Glomerular visceral epithelial cell (primary cell): ENCODE measurements around the gene ABR.
A peak's percentile ranks its signal among the peaks of the same experiment; 100 is the strongest.
"Not testable (repeated sequence)": the region's sequence is repeated elsewhere in the genome, so short reads cannot be mapped to it uniquely, and the experiment has no call there.

Source experiments
- DNase-seq: peaks from one replicate; pipeline ENCODE4 v3.0.0-alpha.2; 2016; ENCODE audit errors: extremely low spot score

The ABR gene

DNA sequence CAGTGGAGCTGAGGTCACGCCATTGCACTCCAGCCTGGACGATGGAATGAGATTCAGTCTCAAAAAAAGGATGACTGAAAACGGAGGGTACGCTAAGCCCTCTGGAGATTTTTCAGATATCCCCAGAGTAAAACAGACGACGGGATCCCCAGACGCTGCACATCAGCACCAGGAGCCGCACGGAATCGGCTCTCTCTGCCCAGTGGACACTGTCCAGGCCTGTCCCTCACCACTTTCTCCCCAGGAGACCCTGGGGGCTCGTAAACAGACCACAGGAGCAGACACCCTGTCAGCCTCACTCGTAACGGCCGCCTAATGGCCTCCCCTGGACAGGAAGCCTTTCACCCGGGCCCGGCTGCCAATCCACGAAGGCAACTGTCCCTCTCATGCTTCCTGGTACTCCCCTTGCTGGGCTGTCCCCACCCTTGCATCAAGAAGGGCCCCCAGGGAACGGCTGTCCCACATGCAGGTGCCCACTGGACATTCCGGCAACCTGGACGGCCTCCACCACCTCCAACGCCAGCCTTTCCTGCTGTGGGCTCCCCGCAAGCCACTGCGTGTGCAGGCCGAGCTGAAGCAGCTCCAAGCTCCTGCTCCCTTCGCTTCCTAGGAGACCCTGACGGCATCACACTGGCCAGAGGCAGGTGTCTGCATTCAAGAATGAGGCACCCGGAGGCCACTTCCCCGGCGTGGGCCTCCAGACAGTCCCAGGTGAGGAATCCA is 108.5 kb downstream of the ABR start:
- DNase-seq = no peak

DNA sequence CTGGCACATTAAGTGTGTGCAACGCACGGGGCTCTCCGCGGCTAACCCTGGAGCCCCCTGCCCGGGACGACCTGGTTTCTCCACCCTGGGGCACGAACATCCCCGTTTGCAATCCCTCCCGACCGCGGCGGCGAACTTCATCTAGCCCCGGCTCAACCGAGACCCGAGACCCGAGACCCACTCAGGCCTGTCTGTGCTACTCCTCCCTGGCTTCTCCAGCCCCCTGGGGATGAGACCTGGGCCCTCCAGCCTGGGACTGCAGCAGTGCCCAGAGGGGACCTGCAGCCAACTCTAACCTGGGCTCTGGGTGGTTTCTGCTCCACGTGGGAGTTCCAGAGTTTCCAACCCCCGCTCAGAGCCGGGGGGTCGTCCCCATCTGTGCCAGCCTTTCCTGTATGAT is 109.4 kb downstream of the ABR start:
- DNase-seq = no peak

DNA sequence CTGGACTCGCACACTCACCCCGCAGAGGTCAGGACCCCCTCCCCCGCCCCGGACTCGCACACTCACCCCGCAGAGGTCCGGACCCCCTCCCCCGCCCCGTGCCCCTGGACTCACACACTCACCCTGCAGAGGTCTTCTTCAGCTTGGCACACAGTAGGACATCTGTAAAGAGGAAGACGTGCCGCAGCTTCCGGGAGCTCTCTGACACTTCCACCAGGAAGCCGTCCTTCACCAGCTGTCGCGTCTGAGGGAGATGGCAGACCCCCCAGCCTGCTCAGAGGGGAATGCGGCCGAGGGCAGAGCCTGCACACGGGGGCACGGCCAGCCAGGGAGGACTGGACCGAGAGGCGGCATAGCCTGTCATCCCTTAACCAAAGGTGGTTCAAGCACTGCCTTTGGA is 109.9 kb downstream of the ABR start:
- DNase-seq = no peak

DNA sequence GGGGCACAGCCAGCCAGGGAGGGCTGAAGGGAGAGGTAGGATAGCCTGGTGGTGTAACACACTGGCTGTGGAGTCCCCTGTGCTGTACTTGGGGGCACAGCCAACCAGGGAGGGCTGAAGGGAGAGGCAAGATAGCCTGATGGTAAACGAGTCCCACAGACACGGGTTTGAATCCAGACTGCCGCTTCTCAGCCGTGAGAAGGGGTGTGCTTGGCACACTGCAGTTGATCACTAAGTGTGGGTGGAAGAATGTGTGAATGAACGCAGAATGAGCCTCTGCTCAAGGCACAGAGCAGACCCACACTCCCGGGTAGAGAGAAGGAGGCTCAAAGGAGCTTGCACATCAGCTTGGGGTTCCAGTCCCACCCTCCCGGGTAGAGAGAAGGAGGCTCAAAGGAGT is 111.4 kb downstream of the ABR start:
- no peak for DNase-seq

DNA sequence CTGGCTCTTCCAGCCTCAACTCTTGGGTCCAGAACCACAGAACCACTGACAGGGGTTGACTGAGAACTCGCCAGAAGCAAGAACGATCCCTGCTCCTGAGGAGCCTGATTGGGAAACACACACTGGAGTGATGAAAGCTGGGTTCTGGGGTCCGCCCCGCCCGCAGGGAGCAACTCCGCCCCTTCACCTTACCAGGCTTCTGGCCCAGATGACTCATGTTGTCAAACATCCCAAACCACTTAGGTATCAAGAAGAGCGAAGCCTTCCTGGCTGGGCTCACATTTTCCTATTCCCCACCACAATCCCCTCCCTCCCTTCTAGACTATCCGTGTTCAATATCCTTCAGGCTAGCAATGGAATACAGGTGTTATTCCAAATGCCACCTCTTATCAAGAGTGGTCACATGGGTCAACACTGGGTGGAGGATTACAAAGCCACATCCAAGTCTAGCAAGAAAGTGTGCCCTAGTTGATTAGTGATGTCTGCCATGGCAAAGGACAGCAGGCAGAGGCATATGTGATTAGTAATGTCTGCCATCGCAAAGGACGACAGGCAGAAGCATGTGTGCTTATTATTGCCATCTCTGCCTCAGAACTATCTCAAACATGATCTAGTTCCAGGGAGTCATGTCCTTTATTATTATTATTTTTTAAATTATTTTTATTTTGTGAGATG is 112.4 kb downstream of the ABR start:
- no peak for DNase-seq

DNA sequence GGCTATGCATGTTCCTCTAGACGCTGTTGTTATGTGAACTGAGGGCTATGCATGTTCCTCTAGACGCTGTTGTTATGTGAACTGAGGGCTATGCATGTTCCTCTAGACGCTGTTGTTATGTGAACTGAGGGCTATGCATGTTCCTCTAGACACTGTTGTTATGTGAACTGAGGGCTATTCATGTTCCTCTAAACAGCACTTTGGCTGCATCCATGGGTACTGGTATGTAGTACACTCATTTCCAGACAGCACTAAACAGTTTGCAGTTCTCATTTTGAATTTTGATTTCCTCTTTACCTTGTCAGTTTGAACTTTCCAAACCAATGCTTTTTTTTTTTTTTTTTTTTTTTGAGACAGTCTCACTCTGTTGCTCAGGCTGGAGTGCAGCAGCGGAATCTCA is 114.4 kb downstream of the ABR start:
- DNase-seq = not testable (repeated sequence)

DNA sequence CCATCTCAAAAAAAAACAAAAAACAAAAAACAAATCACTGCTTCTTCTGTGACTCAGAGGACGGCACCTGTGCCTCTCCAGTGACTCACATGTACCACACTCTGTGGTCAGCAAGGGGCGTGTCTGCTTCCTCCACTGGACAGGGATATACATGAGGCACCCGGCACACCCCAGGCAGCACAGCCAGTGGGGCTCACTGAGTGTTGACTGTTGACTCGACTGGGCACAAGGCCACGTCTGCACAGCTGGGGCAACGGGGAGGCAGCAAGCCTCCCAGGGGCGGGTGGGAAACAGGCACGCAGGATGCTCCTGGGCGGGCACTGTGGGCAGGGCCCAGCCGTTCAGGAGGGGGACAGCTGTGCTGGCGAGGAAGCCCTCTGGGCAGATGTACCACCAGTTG is 118.8 kb downstream of the ABR start:
- peak; percentile 98 for DNase-seq

DNA sequence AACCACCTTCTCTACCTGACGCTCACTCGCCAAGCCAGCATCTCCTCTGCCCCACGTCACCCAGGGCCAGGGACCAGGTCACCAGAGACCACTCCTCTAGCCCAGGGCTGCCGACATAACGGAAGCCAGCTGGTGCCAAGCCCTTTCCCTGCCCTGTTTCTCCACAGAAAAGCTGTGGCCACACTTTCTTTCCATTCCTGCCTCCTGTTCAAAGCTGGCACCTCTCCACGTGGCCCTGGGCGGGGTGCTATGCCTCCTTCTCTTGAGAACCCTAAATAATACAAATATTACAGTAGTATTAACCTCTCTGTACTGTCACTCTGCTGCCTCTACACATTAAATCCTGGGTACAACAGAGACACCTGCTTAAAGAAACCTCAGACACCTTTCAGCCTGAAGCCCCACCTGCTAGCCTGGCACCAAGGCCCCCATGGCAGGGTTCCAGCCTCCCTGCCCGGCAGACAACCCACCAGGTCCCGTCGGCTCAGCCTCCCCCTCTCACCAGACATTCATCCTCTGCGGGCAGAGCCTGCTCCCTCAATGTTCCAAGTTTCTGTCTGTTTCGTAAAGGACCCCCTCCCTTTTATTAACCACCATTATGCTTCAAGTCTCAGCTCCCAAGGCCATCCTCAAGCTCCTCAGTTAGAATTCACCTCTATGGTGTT is 120.5 kb downstream of the ABR start:
- no peak for DNase-seq

DNA sequence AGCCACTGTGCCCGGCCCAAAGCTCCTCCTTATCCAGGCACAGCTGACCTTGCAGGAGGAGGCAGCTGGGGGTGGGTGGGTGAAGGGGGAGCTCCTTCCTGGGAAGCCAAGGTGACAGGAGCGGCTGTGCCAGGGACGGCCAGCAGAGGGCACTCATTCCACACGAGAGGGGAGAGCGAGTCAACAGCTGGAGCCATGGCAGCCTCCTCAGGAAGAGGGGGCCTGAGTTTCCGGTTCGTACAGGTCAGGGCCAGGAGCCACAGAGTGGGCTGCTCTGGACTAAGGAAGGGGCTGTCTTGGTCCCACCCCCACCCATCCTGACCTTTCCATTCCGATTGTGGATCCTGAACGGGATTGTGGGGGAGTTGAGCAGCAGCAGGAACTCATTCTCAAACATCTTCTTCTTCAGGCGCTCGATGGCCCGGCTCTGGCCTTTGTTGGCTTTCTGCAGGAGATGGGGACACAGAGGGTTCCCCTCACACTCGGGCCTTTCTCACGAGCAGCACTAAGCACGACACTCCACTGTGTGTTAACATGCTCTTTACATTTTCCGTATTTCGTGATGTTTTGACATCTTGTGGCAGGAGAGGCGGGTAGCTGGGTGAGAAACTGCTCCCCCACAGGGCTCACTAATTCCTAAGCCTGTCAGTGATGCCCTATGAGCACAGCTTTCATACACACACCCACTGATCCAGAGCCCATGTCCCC is 121.2 kb downstream of the ABR start:
- DNase-seq = peak; percentile 76

DNA sequence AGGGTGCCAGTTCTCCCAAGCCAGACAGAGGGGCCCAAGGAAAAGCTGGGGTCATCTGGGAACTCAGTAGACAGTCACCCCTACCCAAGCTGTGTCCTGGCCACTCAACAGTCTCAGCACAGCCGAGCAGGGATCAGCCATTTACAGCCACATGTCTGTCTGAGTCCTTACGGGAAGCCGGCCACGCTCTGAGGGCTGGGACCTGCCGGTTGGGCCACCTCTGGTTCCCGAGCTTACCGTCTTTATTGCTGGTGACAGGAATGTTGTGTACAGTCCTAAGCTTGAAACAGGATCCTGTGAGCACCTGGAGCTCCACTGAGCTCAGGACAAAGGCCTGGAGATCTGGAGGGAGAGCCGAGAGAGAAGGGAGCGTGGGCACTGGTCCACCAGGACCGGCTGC is 123.0 kb downstream of the ABR start:
- DNase-seq = no peak

DNA sequence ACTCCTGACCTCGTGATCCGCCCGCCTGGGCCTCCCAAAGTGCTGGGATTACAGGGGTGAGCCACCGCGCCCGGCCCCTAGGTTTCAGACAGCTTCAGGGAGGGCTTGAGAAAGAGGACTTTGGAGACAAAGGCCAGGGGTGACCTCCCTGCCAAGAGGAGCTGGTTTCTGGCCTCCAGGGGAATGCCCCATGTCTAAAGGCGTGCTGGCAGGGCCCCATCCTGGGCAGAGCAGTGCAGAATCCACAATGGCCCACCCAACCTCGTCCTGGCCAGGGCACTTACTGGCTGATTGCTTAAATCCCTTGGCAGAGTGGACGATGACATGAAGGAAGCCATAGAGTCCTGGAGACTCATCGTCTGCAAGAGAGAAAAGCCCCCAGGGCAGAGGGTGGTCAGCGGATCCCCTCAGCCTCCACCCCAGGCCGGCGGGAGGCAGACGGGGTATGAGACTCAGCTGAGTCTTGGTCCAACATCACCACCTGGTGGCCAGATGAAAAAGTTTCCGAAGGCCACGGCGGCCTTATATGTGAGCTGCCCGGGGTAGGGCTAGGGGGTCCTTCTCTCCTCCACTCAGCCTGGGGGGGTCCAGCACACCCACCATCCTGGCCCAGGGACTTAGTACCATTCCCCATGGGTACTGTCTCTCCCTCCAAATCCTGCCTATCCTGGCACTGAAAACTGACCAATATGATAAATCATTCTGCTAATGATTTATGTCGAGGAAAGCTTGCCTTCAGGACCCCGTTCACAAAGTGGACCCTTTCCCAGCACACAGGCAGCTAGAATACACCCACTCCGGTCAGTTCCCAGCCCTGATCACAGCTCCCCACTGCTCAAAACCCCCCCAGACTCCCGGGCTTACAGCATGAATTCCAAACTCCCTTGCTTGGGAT is 123.8 kb downstream of the ABR start:
- DNase-seq = peak; percentile 43

DNA sequence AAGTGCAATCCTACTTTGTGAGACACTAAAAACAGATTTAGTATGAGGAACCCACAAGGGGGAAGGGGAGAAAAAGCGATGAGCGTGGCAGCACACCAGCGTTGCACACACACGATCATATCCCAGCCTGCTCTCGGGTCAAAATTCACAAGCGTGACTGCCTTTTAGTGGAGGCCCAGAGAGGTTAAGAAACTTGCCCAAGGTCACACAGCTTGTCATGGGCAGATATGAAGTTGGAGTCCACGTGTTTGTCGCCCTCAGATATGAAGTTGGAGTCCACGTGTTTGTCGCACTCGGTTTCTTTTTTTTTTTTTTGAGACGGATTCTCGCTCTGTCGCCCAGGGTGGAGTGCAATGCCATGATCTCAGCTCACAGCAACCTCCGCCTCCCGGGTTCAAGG is 124.5 kb downstream of the ABR start:
- no peak for DNase-seq

DNA sequence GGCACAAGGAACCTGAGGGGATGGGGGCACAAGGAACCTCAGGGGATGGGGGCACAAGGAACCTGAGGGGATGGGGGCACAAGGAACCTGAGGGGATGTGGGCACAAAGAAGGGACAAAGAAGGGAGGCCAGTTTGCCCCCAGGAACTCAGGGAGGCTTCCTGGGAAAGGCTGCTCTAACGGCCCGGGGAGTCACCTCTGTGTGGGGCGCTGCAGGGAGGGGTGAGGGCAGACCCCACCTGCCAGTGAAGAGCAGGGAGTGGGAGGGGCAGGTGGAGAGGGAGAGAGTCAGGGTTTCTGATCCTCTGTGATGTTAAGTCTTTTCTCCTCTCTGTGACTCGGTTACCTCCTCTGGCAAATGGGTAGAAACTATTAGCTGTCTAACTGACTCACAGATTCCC is 125.1 kb downstream of the ABR start:
- no peak for DNase-seq

DNA sequence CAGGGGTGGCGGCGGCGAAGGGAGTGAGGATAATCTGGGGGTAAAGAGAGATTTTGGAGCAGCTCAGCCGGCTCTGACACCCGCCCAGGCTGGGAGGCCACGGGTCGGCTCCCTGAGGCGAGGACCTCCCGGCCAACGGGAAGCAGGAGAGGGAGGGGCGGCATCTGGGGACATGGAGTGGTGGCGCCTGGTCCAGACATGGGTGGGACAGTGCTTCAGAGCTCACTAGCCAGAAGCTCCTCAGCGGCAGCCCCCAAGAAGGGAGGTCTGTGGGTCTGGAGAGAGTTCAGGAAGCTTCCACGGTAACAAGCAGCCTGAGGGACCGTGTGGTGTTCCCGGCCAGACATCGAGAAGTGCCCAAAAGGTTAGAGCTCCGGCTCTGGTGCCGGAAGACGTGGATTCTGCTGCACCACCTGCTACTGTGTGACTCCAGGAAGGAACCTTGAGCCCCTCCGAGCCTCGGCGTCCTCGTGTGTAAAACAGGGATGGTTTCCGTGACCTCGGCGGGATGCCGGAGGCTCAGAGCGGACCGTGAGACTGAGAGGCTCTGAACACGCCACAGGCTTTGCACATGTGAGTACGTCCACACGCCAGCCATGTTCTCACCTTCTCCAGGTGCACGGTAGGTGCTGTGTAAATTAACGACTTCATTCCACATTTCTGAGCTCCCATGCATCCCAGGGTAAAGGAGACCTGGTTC is 126.0 kb downstream of the ABR start:
- no peak for DNase-seq

DNA sequence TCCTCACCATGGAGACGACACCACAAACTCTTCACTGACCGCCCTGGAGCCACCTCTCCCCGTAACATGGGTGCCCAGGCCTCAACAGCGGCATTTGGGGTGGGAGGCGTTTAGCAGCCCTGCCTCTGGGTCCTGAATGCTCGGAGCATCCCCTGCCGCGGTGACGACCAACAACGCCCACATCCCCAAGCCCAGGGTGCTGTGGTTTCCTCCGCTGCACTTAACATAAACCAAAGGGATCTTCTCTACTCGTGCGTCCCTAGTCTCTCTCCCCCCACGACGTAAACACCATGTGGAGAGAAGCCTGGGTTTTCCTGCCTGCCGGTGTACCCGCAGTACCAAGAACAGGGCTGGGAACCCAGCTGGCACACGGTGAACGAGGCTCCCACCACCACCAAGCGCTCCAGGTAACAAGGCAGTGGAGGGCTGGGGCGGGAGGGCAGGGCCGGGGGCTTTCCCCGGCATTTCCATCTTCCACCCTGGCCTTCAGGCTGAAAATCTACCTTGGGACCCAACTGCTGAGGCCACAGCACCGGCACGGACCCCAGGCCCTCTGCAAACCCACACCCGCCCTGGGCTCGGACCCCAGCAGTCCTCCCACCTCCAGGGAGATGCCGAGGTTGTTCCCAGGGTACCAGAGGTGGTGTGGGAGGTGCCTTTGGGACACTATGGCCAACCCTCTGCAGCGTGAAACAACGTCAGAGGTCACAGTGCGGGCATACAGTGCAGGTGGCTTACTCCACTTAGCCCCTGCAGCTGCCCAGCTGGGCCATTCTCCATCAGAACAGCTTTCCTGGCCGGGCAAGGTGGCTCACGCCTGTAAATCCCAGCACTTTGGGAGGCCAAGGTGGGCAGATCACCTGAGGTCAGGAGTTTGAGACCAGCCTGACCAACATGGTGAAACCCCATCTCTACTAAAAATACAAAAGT is 128.5 kb downstream of the ABR start:
- DNase-seq = no peak

DNA sequence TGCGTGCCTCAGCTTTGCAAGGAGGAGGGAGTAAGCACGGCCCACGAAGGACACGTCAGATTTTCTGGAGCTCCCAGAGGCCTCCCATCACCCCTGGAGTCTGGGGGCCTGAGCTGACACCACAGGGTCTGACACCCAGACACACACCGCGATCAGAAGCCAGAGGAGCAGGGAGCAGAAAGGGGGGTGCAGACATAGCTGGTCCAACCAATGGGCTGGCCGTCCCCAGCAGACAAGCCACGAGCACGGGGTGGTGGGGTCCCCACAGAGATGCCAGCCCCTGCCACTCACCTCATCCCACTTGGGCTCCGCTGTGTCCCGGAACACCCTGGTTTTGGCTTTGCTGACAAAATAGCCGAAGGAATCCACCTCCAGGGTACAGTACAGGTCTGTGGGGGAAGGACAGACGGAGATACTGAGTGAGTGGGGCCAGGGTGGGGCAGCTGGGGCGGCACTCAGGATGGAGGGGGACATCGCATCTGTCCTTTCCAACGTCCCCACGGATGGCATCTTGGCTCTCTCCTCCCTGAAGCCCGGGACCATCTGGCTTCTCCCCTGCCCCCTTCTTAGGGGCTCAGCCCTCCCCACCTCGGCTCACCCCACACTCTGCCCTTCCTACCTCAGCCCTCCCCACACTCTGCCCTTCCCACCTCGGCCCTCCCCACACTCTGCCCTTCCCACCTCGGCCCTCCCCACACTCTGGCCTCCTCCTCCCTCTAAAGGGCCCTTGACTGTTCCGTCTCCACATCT is 129.4 kb downstream of the ABR start:
- no peak for DNase-seq

DNA sequence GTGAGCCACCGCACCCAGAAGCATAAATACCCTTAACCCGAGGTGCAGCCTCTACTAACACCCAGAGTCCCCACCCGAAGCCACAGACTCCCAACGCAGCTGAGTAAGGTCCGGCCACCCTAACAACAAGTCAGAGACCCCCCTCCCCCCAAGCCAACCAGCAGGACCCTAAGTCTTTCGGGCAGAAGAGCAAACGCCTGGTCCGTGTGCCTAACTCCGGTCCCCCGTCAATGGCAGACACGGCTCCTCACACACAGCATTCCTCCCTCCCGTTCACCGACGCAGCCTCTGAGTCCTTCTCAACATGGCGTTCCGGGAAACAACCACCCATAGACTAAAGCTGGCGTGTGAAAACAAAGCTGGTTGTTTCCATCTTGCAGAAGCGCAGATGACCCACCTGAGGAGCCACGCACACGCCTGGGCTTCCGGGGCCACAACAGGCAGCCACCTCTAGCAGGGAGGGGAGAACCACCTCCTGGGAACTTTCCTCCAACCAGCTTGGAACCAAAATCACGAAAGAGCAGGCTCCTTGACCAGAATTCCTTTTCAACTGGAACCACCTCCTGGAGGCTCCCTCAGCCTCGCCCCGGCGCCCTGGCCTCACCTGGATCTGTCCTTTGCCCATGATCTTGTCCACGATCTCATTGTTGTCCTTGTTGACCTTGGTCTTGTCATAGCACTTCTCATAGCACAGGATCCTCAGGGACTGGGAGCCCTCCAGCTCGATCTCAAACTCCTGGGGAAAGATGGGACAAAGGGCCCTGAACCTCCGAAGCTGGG is 130.1 kb downstream of the ABR start:
- no peak for DNase-seq

DNA sequence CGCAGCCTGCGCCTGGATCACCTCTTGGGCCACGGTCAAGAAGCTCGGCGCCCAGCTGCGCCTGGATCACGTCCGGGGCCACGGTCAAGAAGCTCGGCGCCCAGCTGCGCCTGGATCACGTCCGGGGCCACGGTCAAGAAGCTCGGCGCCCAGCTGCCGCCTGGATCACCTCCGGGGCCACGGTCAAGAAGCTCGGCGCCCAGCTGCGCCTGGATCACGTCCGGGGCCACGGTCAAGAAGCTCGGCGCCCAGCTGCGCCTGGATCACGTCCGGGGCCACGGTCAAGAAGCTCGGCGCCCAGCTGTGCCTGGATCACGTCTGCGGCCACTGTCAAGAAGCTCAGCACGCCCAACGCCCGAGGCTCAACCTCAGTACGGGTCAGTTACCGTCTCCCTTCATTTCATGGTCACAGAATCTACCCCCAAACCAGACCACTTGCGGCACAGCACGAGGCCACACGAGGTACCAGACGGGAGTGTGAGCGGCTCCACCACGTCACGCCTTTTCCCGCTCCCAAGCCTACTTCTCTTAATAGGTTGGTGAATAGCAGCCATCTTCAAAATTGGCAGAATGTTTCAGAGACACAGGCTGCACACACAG is 131.2 kb downstream of the ABR start:
- DNase-seq = not testable (repeated sequence)
